Naive thymus-derived CD8-positive, alpha-beta T cell (primary cell): ENCODE data around the gene GLP2R. TPM values are rescaled to one million over a fixed set of nuclear protein-coding genes. Genes with fewer than 3 reads are reported as not detected.

Experiments
- ATAC-seq, 2 donors: fragments of 150-1000 bp; cut with Tn5 transposase in 1 of 2; sonication (Bioruptor Pico), chemical (Tn5 transposase) in 1 of 2; 1 replicate in 1 of 2; 2 replicates in 1 of 2; pipeline ENCODE4 v1.10.0; 2021; ENCODE audit warnings: mild to moderate bottlenecking in 2 of 2, moderate library complexity in 2 of 2
- POLR2A ChIA-PET: fragments of 350-600 bp; sonication (Branson Sonifier 250); formaldehyde crosslinking; loops from one replicate; lab custom pipeline; 2021; ENCODE audit warnings: antibody characterized with exemption; lab: Charles Lee
- DNase-seq, 10 donors: peaks; one replicate each; pipeline versions ENCODE4 v3.0.0 to v3.0.0-alpha.2; 2020 to 2022
- H3K27ac Mint-ChIP-seq, 10 donors: one replicate each; pipeline ENCODE4 v1.8.0; 2020 to 2022; ENCODE audit warnings: mild to moderate bottlenecking in 10 of 10, mixed read lengths in 10 of 10, moderate library complexity in 4 of 10, inconsistent platforms in 1 of 10
- H3K27me3 Mint-ChIP-seq, 5 donors: one replicate each; pipeline ENCODE4 v1.8.0; 2021 to 2022; ENCODE audit warnings: mixed read lengths in 5 of 5
- H3K36me3 Mint-ChIP-seq, 3 donors: one replicate each; pipeline ENCODE4 v1.8.0; 2020 to 2022; ENCODE audit warnings: mixed read lengths in 3 of 3, mild to moderate bottlenecking in 2 of 3, inconsistent platforms in 1 of 3
- H3K4me1 Mint-ChIP-seq, 4 donors: one replicate each; pipeline ENCODE4 v1.8.0; 2021 to 2022; ENCODE audit warnings: mixed read lengths in 4 of 4
- H3K4me3 Mint-ChIP-seq, 10 donors: one replicate each; pipeline ENCODE4 v1.8.0; 2020 to 2022; ENCODE audit warnings: mild to moderate bottlenecking in 10 of 10, mixed read lengths in 10 of 10, moderate library complexity in 6 of 10, inconsistent platforms in 1 of 10
- H3K9me3 Mint-ChIP-seq, 9 donors: one replicate each; pipeline ENCODE4 v1.8.0; 2020 to 2022; ENCODE audit warnings: mixed read lengths in 9 of 9, mild to moderate bottlenecking in 3 of 9, inconsistent platforms in 1 of 9, moderate library complexity in 1 of 9
- polyA plus RNA-seq, 3 donors: library from polyadenylated mRNA; unstranded; fragments of 300-500 nt; fragmentation: Illumina TruSeq; gene quantifications; one replicate each; pipeline ENCODE4 v1.2.3, GENCODE V29; 2021
- total RNA-seq, 8 experiments: library from RNA in 2 of 8; stranded (reverse) in 2 of 8; gene quantifications; one replicate each; pipeline ENCODE4 v1.2.3 and lab custom pipeline; 2021 to 2026

Gene GLP2R
- total and polyA plus RNA-seq, 5 experiments from 2014 or later = not detected

GRCh38 chr17:9801505-9801904 lies 24.2 kb upstream of the GLP2R start:
- peaks cover 9 to 43% (median 42%) of the 10 kb centered on the region in 5 donors for H3K27me3 Mint-ChIP-seq
- ATAC-seq = no peak
- POLR2A ChIA-PET = no interaction called here
- H3K4me1 Mint-ChIP-seq = no peaks in the 10 kb centered on the region
- DNase-seq = no peak
- peaks cover 0 to 9% (median 5%) of the 10 kb centered on the region in 9 donors for H3K9me3 Mint-ChIP-seq
- no peak overlapping the region for H3K4me3 Mint-ChIP-seq
- no peaks in the 10 kb centered on the region for H3K36me3 Mint-ChIP-seq
- H3K27ac Mint-ChIP-seq = no peak overlapping the region

- POLR2A ChIA-PET = no interaction called here
- Mint-ChIP-seq H3K4me1 (no peaks in the 10 kb centered on the region), H3K27ac (no peak overlapping the region), H3K27me3 (peaks cover 9 to 40% (median 35%) of the 10 kb centered on the region in 5 donors), H3K9me3 (peaks cover 0 to 9% (median 5%) of the 10 kb centered on the region in 9 donors), H3K4me3 (no peak overlapping the region), H3K36me3 (no peaks in the 10 kb centered on the region)
- ATAC-seq (no peak), DNase-seq (no peak)
These were observed 23.4 kb upstream of the GLP2R start for GRCh38 chr17:9802294-9802693.

- Mint-ChIP-seq H3K36me3 (no peaks in the 10 kb centered on the region), H3K4me1 (no peaks in the 10 kb centered on the region), H3K9me3 (peaks cover 0 to 9% (median 5%) of the 10 kb centered on the region in 9 donors), H3K27me3 (peaks cover 9 to 36% (median 31%) of the 10 kb centered on the region in 5 donors), H3K27ac (no peak overlapping the region), H3K4me3 (no peak overlapping the region)
- POLR2A ChIA-PET = no interaction called here
- no peak for ATAC-seq
- DNase-seq = no peak
These were observed 23.0 kb upstream of the GLP2R start for GRCh38 chr17:9802697-9803096.

GRCh38 chr17:9805769-9806168 lies 20.0 kb upstream of the GLP2R start:
- Mint-ChIP-seq H3K36me3 (no peaks in the 10 kb centered on the region), H3K4me3 (no peak overlapping the region), H3K27ac (no peak overlapping the region), H3K27me3 (peaks cover 6 to 30% (median 11%) of the 10 kb centered on the region in 5 donors), H3K9me3 (peaks cover 0 to 9% (median 5%) of the 10 kb centered on the region in 9 donors), H3K4me1 (no peaks in the 10 kb centered on the region)
- ATAC-seq = no peak
- DNase-seq = no peak
- POLR2A ChIA-PET = no interaction called here

- no peak for DNase-seq
- Mint-ChIP-seq H3K27ac (no peak overlapping the region), H3K4me1 (no peaks in the 10 kb centered on the region), H3K36me3 (no peaks in the 10 kb centered on the region), H3K4me3 (no peak overlapping the region), H3K9me3 (peaks cover 0 to 9% (median 5%) of the 10 kb centered on the region in 9 donors), H3K27me3 (peaks cover 7 to 30% (median 11%) of the 10 kb centered on the region in 5 donors)
- no peak for ATAC-seq
- POLR2A ChIA-PET = no interaction called here
These were observed 19.0 kb upstream of the GLP2R start for GRCh38 chr17:9806699-9807098.

GRCh38 chr17:9809409-9809808 lies 16.3 kb upstream of the GLP2R start:
- H3K4me3 Mint-ChIP-seq = no peak overlapping the region
- POLR2A ChIA-PET = no interaction called here
- H3K4me1 Mint-ChIP-seq = no peaks in the 10 kb centered on the region
- H3K9me3 Mint-ChIP-seq = peaks cover 0 to 8% (median 2%) of the 10 kb centered on the region in 9 donors
- peaks cover 2 to 18% (median 7%) of the 10 kb centered on the region in 5 donors for H3K27me3 Mint-ChIP-seq
- ATAC-seq (no peak), DNase-seq (no peak)
- H3K36me3 Mint-ChIP-seq = no peaks in the 10 kb centered on the region
- no peak overlapping the region for H3K27ac Mint-ChIP-seq

- Mint-ChIP-seq H3K36me3 (no peaks in the 10 kb centered on the region), H3K9me3 (peaks cover 0 to 2% (median 0%) of the 10 kb centered on the region in 9 donors), H3K4me1 (no peaks in the 10 kb centered on the region), H3K27ac (no peak overlapping the region), H3K27me3 (peaks cover 0 to 10% (median 3%) of the 10 kb centered on the region in 5 donors), H3K4me3 (no peak overlapping the region)
- POLR2A ChIA-PET = no interaction called here
- ATAC-seq = no peak
- DNase-seq = no peak
These were observed 15.4 kb upstream of the GLP2R start for GRCh38 chr17:9810100-9810949.

- Mint-ChIP-seq H3K4me1 (no peaks in the 10 kb centered on the region), H3K27ac (no peak overlapping the region), H3K36me3 (no peaks in the 10 kb centered on the region)
These were observed 14.6 kb upstream of the GLP2R start for GRCh38 chr17:9811086-9811485.

GRCh38 chr17:9811537-9811936 lies 14.2 kb upstream of the GLP2R start:
- H3K27ac Mint-ChIP-seq = no peak overlapping the region
- H3K27me3 Mint-ChIP-seq = peaks cover 0 to 10% (median 3%) of the 10 kb centered on the region in 5 donors
- no peaks in the 10 kb centered on the region for H3K4me1 Mint-ChIP-seq
- POLR2A ChIA-PET = no interaction called here
- no peak overlapping the region for H3K4me3 Mint-ChIP-seq
- DNase-seq = no peak
- no peak for ATAC-seq
- H3K36me3 Mint-ChIP-seq = no peaks in the 10 kb centered on the region
- peaks cover 0 to 3% (median 0%) of the 10 kb centered on the region in 9 donors for H3K9me3 Mint-ChIP-seq

More at GRCh38 chr17:9811086-9811485, 14.6 kb upstream of the GLP2R start:
- Mint-ChIP-seq H3K27me3 (peaks cover 0 to 10% (median 3%) of the 10 kb centered on the region in 5 donors), H3K4me3 (no peak overlapping the region), H3K9me3 (peaks cover 0 to 2% (median 0%) of the 10 kb centered on the region in 9 donors)
- ATAC-seq (no peak), DNase-seq (no peak)
- POLR2A ChIA-PET = no interaction called here

GRCh38 chr17:9813166-9813565 lies 12.6 kb upstream of the GLP2R start:
- Mint-ChIP-seq H3K27ac (no peak overlapping the region), H3K9me3 (peaks cover 0 to 3% (median 0%) of the 10 kb centered on the region in 9 donors), H3K27me3 (peaks cover 0 to 10% (median 3%) of the 10 kb centered on the region in 5 donors), H3K36me3 (no peaks in the 10 kb centered on the region), H3K4me3 (no peak overlapping the region), H3K4me1 (no peaks in the 10 kb centered on the region)
- DNase-seq (no peak), ATAC-seq (no peak)
- POLR2A ChIA-PET = no interaction called here

GRCh38 chr17:9814337-9814945 lies 11.3 kb upstream of the GLP2R start:
- ATAC-seq (no peak), DNase-seq (no peak)
- no peak overlapping the region for H3K27ac Mint-ChIP-seq
- H3K4me1 Mint-ChIP-seq = no peaks in the 10 kb centered on the region
- H3K9me3 Mint-ChIP-seq = peaks cover 0 to 3% (median 0%) of the 10 kb centered on the region in 9 donors
- peaks cover 5 to 11% (median 10%) of the 10 kb centered on the region in 5 donors for H3K27me3 Mint-ChIP-seq
- H3K36me3 Mint-ChIP-seq = no peaks in the 10 kb centered on the region
- POLR2A ChIA-PET = no interaction called here
- H3K4me3 Mint-ChIP-seq = no peak overlapping the region

- Mint-ChIP-seq H3K27ac (no peak overlapping the region), H3K4me1 (no peaks in the 10 kb centered on the region), H3K9me3 (peaks cover 0 to 3% (median 0%) of the 10 kb centered on the region in 9 donors), H3K27me3 (peaks cover 5 to 15% (median 10%) of the 10 kb centered on the region in 5 donors), H3K4me3 (no peak overlapping the region), H3K36me3 (no peaks in the 10 kb centered on the region)
- ATAC-seq = no peak
- POLR2A ChIA-PET = no interaction called here
- DNase-seq = no peak
These were observed 9.3 kb upstream of the GLP2R start for GRCh38 chr17:9816472-9816871.

- no peak for DNase-seq
- Mint-ChIP-seq H3K9me3 (peaks cover 0 to 3% (median 0%) of the 10 kb centered on the region in 9 donors), H3K4me3 (no peak overlapping the region), H3K27ac (no peak overlapping the region), H3K36me3 (no peaks in the 10 kb centered on the region), H3K27me3 (peaks cover 4 to 17% (median 15%) of the 10 kb centered on the region in 5 donors), H3K4me1 (no peaks in the 10 kb centered on the region)
- POLR2A ChIA-PET = interaction anchor here (0.6 kb wide), 1 partner anchor 1767 kb away, joined by 3 read pairs; no protein-coding TSS in a partner anchor
- ATAC-seq = no peak
These were observed 8.6 kb upstream of the GLP2R start for GRCh38 chr17:9817086-9817485.
